SK-N-SH (cell line): ENCODE data around the gene PTPRJ. TPM values are rescaled to one million over a fixed set of nuclear protein-coding genes. Genes with fewer than 3 reads are reported as not detected.
A peak's percentile ranks its signal among the peaks of the same experiment; 100 is the strongest.

Source experiments
- CTCF ChIA-PET: fragments of 300-600, 350-600 bp; formaldehyde crosslinking; extraction: SDS; loops from one replicate; lab custom pipeline; 2021; lab: Yijun Ruan, JAX
- POLR2A ChIA-PET: fragments of 350-600 bp; sonication (Branson Sonifier 250); formaldehyde crosslinking; extraction: SDS; loops from one replicate; lab custom pipeline; 2020; ENCODE audit warnings: antibody characterized with exemption, inconsistent platforms; lab: Yijun Ruan, JAX
- DNase-seq: peaks from one replicate; pipeline ENCODE4 v3.0.0; 2012
- H2AFZ ChIP-seq: fragments of 200-600 bp; sonication (generic); 2 replicates; pipeline ENCODE4 v1.8.1; 2016; ENCODE audit warnings: antibody characterized with exemption, mild to moderate bottlenecking, low read depth
- H3F3A ChIP-seq: fragments of 200-600 bp; sonication (generic); replicated peaks from 2 replicates; pipeline ENCODE3; 2016; ENCODE audit warnings: antibody characterized with exemption, mild to moderate bottlenecking; ENCODE audit not compliant: insufficient read depth
- H3K27ac ChIP-seq, 2 experiments: fragments of 200-500 bp in 1 of 2; fragments of 200-600 bp in 1 of 2; sonication (Bioruptor generic) in 1 of 2; sonication (generic), shearing (Covaris generic) in 1 of 2; 2 replicates each; pipeline versions ENCODE4 v1.5.1 to v1.6.1; 2014 to 2016; ENCODE audit warnings: low read depth in 2 of 2, inconsistent platforms in 1 of 2, low read length in 1 of 2, mild to moderate bottlenecking in 1 of 2, mixed read lengths in 1 of 2
- H3K27me3 ChIP-seq: fragments of 200-600 bp; sonication (generic), shearing (Covaris generic); 2 replicates; pipeline ENCODE4 v1.6.1; 2016; ENCODE audit warnings: mixed run types; ENCODE audit not compliant: insufficient read depth
- H3K36me3 ChIP-seq, 2 experiments: fragments of 200-500 bp in 1 of 2; fragments of 200-600 bp in 1 of 2; sonication (Bioruptor generic) in 1 of 2; sonication (generic) in 1 of 2; replicated peaks in 1 of 2; 2 replicates each; pipeline versions ENCODE3 to v1.5.1; 2014 to 2016; ENCODE audit warnings: low read length in 1 of 2, mild to moderate bottlenecking in 1 of 2; ENCODE audit not compliant: insufficient read depth in 2 of 2, control insufficient read depth in 1 of 2
- H3K4me1 ChIP-seq, 2 experiments: fragments of 200-500 bp in 1 of 2; fragments of 200-600 bp in 1 of 2; sonication (Bioruptor generic) in 1 of 2; sonication (generic), shearing (Covaris generic) in 1 of 2; 2 replicates each; pipeline versions ENCODE4 v1.5.1 to v1.6.1; 2014 to 2016; ENCODE audit warnings: low read depth in 1 of 2, low read length in 1 of 2, mixed run types in 1 of 2; ENCODE audit not compliant: insufficient read depth in 2 of 2, control insufficient read depth in 1 of 2
- H3K4me2 ChIP-seq: fragments of 200-600 bp; sonication (generic), shearing (Covaris generic); 2 replicates; pipeline ENCODE4 v1.6.1; 2017; ENCODE audit warnings: mixed run types
- H3K4me3 ChIP-seq, 2 experiments: fragments of 200-500 bp in 1 of 2; fragments of 200-600 bp in 1 of 2; sonication (Bioruptor generic) in 1 of 2; sonication (generic), shearing (Covaris generic) in 1 of 2; 2 replicates each; pipeline versions ENCODE4 v1.5.1 to v1.8.1; 2014 to 2016; ENCODE audit warnings: low read depth in 2 of 2, inconsistent platforms in 1 of 2, low read length in 1 of 2, mild to moderate bottlenecking in 1 of 2, mixed read lengths in 1 of 2, moderate library complexity in 1 of 2
- H3K79me2 ChIP-seq: fragments of 200-600 bp; sonication (generic); 2 replicates; pipeline ENCODE4 v1.8.1; 2017; ENCODE audit warnings: mild to moderate bottlenecking; ENCODE audit not compliant: insufficient read depth
- H3K9ac ChIP-seq: fragments of 200-600 bp; sonication (generic); 2 replicates; pipeline ENCODE4 v1.6.1; 2017; ENCODE audit warnings: mixed run types
- H3K9me2 ChIP-seq: fragments of 200-600 bp; sonication (generic); 2 replicates; pipeline ENCODE4 v1.6.1; 2017; ENCODE audit warnings: mixed run types
- H3K9me3 ChIP-seq: fragments of 200-600 bp; sonication (generic); 2 replicates; pipeline ENCODE4 v1.6.1; 2017; ENCODE audit warnings: mixed run types, mild to moderate bottlenecking, moderate library complexity
- H4K20me1 ChIP-seq: fragments of 200-600 bp; sonication (generic); 2 replicates; pipeline ENCODE4 v1.6.1; 2017; ENCODE audit warnings: mild to moderate bottlenecking, mixed run types; ENCODE audit not compliant: insufficient read depth
- CHD2 ChIP-seq: fragments of 150-350 bp; IDR thresholded peaks from 2 replicates; pipeline ENCODE4 v1.6.1; 2018; ENCODE audit warnings: low read length; ENCODE audit not compliant: partially characterized antibody
- CTCF ChIP-seq: fragments of 200-600 bp; sonication (generic); IDR thresholded peaks from 2 replicates; pipeline ENCODE4 v1.6.1; 2017; ENCODE audit warnings: antibody characterized with exemption, mild to moderate bottlenecking, moderate library complexity
- ELF1 ChIP-seq: IDR thresholded peaks from 2 replicates; pipeline ENCODE4 v1.4.0; 2012
- EP300 ChIP-seq, 2 experiments: IDR thresholded peaks; 2 replicates each; pipeline versions ENCODE4 v1.4.0 to v1.6.1; 2012; ENCODE audit warnings: borderline replicate concordance in 1 of 2, low read depth in 1 of 2, low read length in 1 of 2
- EZH2phosphoT487 ChIP-seq: fragments of 200-600 bp; sonication (generic); IDR thresholded peaks from 2 replicates; pipeline ENCODE4 v1.6.1; 2017; ENCODE audit warnings: low read depth, mixed run types, mild to moderate bottlenecking, antibody characterized with exemption, moderate library complexity, borderline replicate concordance
- GABPA ChIP-seq: IDR thresholded peaks from 2 replicates; pipeline ENCODE4 v1.4.0; 2012; ENCODE audit warnings: low read depth, mild to moderate bottlenecking
- GATA2 ChIP-seq: sonication (generic); formaldehyde crosslinking; IDR thresholded peaks from 2 replicates; pipeline ENCODE4 v1.5.0; 2020; ENCODE audit warnings: mild to moderate bottlenecking, missing genetic modification reagents
- IRF3 ChIP-seq: fragments of 150-350 bp; IDR thresholded peaks from 2 replicates; pipeline ENCODE4 v1.6.1; 2016; ENCODE audit warnings: mild to moderate bottlenecking, low read depth, low read length
- JUND ChIP-seq: IDR thresholded peaks from 2 replicates; pipeline ENCODE4 v1.4.0; 2012
- MAX ChIP-seq: IDR thresholded peaks from 2 replicates; pipeline ENCODE4 v1.4.0; 2012; ENCODE audit warnings: low read depth
- MEF2A ChIP-seq: IDR thresholded peaks from 2 replicates; pipeline ENCODE4 v1.4.0; 2012; ENCODE audit warnings: low read depth, borderline replicate concordance
- MXI1 ChIP-seq: IDR thresholded peaks from 2 replicates; pipeline ENCODE4 v1.6.1; 2012; ENCODE audit warnings: mild to moderate bottlenecking, low read depth, low read length, improper control_type of control experiment
- NFIC ChIP-seq: IDR thresholded peaks from 2 replicates; pipeline ENCODE4 v1.4.0; 2012; ENCODE audit warnings: borderline replicate concordance
- NRF1 ChIP-seq: IDR thresholded peaks from 2 replicates; pipeline ENCODE4 v1.6.1; 2012; ENCODE audit warnings: low read depth, mild to moderate bottlenecking, low read length
- POLR2AphosphoS5 ChIP-seq: IDR thresholded peaks from 2 replicates; pipeline ENCODE4 v1.6.1; 2012; ENCODE audit warnings: low read depth, low read length
- RAD21 ChIP-seq: IDR thresholded peaks from 2 replicates; pipeline ENCODE4 v1.6.1; 2012; ENCODE audit warnings: mild to moderate bottlenecking, low read length
- RCOR1 ChIP-seq: fragments of 150-350 bp; IDR thresholded peaks from 2 replicates; pipeline ENCODE4 v1.6.1; 2017; ENCODE audit warnings: antibody characterized with exemption, low read length
- SIN3A ChIP-seq: IDR thresholded peaks from 2 replicates; pipeline ENCODE4 v1.6.1; 2012; ENCODE audit warnings: low read depth, mild to moderate bottlenecking, low read length, moderate library complexity, borderline replicate concordance
- TCF12 ChIP-seq: IDR thresholded peaks from 2 replicates; pipeline ENCODE4 v1.4.0; 2012
- TEAD4 ChIP-seq: IDR thresholded peaks from 2 replicates; pipeline ENCODE4 v1.4.0; 2012; ENCODE audit warnings: mild to moderate bottlenecking, borderline replicate concordance; ENCODE audit not compliant: insufficient read depth
- USF1 ChIP-seq: IDR thresholded peaks from 2 replicates; pipeline ENCODE4 v1.4.0; 2012; ENCODE audit warnings: low read depth, borderline replicate concordance
- USF2 ChIP-seq: fragments of 150-350 bp; IDR thresholded peaks from 2 replicates; pipeline ENCODE4 v1.6.1; 2017; ENCODE audit warnings: antibody characterized with exemption, low read length, low read depth, borderline replicate concordance
- YY1 ChIP-seq: IDR thresholded peaks from 2 replicates; pipeline ENCODE4 v1.4.0; 2012; ENCODE audit warnings: low read depth, mild to moderate bottlenecking
- WGBS: methylation state at CpG from one replicate; pipeline ENCODE4 v1.1.6; 2017; ENCODE audit warnings: low lambda C conversion rate; 5-methylcytosine and 5-hydroxymethylcytosine counted together
- polyA plus RNA-seq, 3 experiments: library from polyadenylated mRNA; depleted of rRNA; stranded (reverse); fragments of >200 nt; gene quantifications; 2 replicates each; pipeline ENCODE4 v1.2.3, GENCODE V29; 2012

The PTPRJ gene
- polyA plus RNA-seq, 1 of the 3 experiments (the other 2 are of a cell fraction), result 4.5 TPM

- no peak for TF ChIP-seq CTCF
- TF ChIP-seq, all 33 proteins: peak for 0
Observed at GRCh38 chr11:48062649-48063048, 82.3 kb downstream of the PTPRJ start (continued).

GRCh38 chr11:48063424-48063978 lies 83.1 kb downstream of the PTPRJ start:
- CTCF ChIA-PET, result interaction anchor here (1.1 to 1.6 kb wide), 3 partner anchors 30 to 129 kb away, joined by 3 to 4 read pairs (median 4); no protein-coding TSS in a partner anchor
- H3K9me3 ChIP-seq, result no peaks in the 10 kb centered on the region
- no peak overlapping the region for H2AFZ ChIP-seq
- H3K27ac ChIP-seq, result peak overlapping the region; percentile 18 to 91; a peak in 3 of 4 replicates
- peak overlapping the region; percentile 71 for H3K4me2 ChIP-seq
- H3K9ac ChIP-seq, result peak overlapping the region; percentile 66
- no peak for DNase-seq
- peaks cover 80% of the 10 kb centered on the region for H3K79me2 ChIP-seq
- WGBS, result 32% methylated on average over 2 of the region's 2 CpGs
- H4K20me1 ChIP-seq, result no peaks in the 10 kb centered on the region
- H3K9me2 ChIP-seq, result no peaks in the 10 kb centered on the region
- H3F3A ChIP-seq, result peaks cover 22% of the 10 kb centered on the region
- H3K4me3 ChIP-seq, result peak overlapping the region in 1 of 2 experiments; percentile 25; a peak in 1 of 4 replicates
- POLR2A ChIA-PET, result no interaction called here
- peaks cover 5 to 36% of the 10 kb centered on the region in 2 experiments; a peak in 2 of 4 replicates for H3K4me1 ChIP-seq
- no peaks in the 10 kb centered on the region for H3K27me3 ChIP-seq
- H3K36me3 ChIP-seq, result peaks cover 0 to 4% of the 10 kb centered on the region in 2 experiments
- no peak for TF ChIP-seq NRF1
- TF ChIP-seq YY1, result no peak
- peak; percentile 94 for TF ChIP-seq TEAD4
- peak; percentile 39; the same call in 1 of the 2 replicates for TF ChIP-seq MAX
- TF ChIP-seq NFIC, result peak; percentile 79
- TF ChIP-seq RAD21, result no peak
- TF ChIP-seq EP300 (IDR thresholded peaks at IDR 0.05; ENCODE audit: borderline replicate concordance in 1 of 2, low read depth in 1 of 2, low read length in 1 of 2), result peak in 1 of 2 experiments; percentile 60; a peak in 1 of 4 replicates
- TF ChIP-seq POLR2AphosphoS5, result peak; percentile 51; the same call in 1 of the 2 replicates
- no peak for TF ChIP-seq MXI1
- no peak for TF ChIP-seq USF1
- no peak for TF ChIP-seq EZH2phosphoT487
- TF ChIP-seq USF2, result no peak
- no peak for TF ChIP-seq CHD2
- no peak for TF ChIP-seq CTCF
- no peak for TF ChIP-seq GATA2 (CRISPR knock-in tag)
- no peak for TF ChIP-seq IRF3
- no peak for TF ChIP-seq SIN3A
- TF ChIP-seq TCF12, result peak; percentile 80
- TF ChIP-seq JUND, result peak; percentile 78
- no peak for TF ChIP-seq ELF1
- TF ChIP-seq MEF2A, result no peak
- TF ChIP-seq RCOR1, result no peak
- no peak for TF ChIP-seq GABPA
